HPDE6-E6E7 (cell line): ENCODE measurements around the gene DUSP5.
"Not testable (repeated sequence)": the region's sequence is repeated elsewhere in the genome, so short reads cannot be mapped to it uniquely, and the experiment has no call there.

ENCODE experiments used
- DNase-seq: peaks from one replicate; pipeline ENCODE4 v3.0.0; 2011; ENCODE audit warnings: missing footprints; ENCODE audit errors: extremely low spot score

The DUSP5 gene, protein sequence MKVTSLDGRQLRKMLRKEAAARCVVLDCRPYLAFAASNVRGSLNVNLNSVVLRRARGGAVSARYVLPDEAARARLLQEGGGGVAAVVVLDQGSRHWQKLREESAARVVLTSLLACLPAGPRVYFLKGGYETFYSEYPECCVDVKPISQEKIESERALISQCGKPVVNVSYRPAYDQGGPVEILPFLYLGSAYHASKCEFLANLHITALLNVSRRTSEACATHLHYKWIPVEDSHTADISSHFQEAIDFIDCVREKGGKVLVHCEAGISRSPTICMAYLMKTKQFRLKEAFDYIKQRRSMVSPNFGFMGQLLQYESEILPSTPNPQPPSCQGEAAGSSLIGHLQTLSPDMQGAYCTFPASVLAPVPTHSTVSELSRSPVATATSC

DNA sequence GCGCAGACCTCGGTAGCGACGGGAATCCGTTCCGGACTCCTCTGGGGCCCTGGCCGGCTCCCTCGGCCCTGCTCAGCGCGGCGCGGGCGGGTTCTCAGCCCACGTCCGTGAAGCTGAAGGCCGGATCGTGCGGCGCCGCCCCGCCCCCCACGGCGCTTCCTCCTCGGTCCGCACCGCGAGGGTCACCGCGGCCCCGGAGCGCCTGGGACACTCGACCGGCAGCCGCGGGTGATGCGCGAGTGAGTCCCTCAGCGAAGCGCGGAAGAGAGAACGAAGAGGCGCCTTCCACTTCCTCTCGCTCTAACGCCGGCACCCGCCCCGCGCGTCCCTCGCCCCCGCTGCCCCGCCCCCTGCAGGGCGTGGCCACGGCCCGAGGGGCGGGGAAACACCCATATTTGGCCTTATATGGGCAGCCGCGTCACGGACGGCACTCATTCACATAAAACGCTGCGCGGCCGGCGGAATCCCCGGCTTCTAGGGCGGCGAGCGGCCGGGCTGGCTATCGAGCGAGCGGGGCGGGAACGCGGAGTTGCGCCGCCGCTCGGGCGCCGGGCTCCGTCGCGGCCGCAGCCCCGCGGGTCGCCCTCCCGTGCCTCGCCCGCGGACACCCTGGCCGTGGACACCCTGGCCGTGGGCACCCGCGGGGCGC lies at the start of gene DUSP5:
Gene DUSP5 (plus strand): TSS at position 470 of the 649 bp plus-strand sequence. CDS start 215 bp downstream, outside the sequence.
- peak; percentile 65 for DNase-seq

DNA sequence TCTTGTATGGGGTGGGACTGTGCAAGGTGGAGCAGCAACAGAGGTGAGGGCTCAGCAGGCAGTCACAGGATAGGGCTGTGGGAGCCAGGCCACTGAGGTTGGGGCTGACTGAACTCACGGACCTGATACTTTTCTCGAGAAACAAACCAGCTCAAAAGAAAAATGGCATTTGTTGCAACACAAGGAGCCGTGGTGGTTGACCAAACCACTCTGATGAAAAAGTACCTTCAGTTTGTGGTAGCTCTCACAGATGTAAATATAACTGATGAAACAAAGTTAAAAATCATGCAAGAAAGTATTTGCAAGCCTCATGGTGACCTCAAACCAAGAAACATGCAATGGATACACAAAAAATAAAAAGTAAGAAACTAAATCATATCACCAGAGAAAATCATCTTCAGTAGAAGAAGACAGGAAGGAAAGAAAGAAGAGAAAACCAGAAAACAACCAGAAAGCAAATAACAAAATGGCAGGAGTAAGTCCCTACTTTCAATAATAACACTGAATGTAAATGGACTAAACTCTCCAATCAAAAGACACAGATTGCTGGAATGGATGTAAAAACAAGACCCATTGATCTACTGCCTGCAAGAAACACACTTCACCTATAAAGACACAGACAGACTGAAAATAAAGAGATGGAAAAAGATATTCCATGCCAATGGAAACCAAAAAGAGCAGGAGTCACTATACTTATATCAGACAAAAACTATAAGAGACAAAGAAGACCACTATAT lies 48.9 kb upstream of the DUSP5 start:
- DNase-seq = no peak

DNA sequence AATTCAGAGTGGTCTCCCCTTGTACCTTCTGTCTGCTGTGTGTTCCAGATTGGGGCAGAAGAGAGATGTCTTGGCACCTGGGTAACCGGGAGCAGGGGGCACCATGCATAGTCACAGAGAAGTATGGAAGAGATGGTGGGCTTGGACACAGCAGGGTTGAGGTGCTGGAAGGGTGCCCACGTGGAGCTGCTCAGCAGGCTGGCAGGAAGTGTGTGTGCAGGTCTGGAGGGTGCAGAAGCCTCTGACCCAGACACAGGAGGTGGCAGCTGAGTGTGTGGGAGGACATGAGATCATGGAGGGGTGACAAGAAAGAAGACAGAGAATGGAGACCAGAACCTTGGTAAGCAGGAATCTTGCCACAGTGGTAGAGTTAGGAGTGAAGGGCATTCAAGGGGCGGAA lies 42.3 kb upstream of the DUSP5 start:
- DNase-seq = no peak

DNA sequence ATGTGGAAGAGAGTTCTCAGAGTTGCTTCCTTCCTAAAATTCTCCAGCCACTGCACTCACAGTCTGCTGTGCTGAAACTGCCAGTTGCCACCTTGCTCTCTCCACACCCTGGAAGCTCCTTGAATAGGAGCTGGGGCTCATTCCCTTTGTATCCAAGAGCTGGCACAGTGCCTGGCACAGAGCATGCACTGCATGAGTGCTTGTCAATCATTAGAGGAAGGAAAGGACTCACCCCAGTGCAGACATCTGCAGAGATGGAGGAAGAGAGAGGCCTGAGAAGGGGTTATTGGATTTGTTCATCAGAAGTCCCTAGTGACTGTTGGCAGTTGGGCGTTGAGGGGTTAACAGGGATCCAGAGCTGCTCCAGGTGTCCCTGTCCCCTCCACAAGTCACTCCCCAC lies 41.7 kb upstream of the DUSP5 start:
- DNase-seq = no peak

DNA sequence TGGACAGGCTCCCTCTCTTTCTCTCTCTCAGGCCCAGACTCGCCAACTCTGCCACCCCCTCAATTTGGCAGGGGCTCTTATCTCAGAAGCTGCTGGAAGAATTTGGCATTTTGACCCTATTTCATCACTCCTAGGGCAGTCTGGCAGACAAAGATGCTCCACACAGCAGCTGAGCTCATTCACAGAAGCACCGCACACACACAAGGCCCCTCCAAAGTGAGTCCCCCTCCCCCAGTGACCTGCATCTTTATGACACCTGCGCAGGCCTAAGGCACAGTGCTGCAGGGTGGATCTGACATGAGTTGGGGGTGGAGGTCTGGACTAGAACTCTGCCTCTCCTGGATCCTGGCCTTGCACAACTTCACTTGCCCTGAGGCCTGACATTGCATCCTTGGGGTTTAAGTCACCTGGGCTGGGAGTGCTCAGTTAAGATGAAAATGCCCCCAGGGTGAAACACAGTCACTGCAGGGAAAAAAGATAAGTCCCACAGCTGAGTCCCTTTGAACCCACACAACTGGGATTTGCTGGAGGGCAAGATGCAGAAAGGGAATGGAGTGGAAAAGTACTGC lies 41.1 kb upstream of the DUSP5 start:
- peak; percentile 42 for DNase-seq

DNA sequence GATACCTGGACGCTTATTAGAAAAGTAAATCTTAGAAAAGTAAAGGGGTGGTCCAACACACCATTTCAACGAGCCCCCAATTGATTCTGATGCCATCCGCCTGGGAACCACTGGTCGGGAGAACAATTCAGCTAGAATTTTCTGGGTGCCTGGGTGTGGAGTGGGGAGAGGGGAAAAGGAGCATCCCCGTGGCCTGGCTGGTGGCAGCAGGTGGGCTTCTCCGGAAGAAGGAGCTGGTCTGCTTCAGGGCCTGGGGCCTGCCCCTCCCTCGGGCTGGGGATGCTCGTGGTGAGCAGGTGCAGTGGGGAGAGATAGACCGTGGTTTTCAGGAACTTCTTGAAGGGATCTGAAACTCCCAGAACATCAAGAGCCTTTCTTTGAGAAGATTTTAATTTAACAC lies 39.9 kb upstream of the DUSP5 start:
- DNase-seq = no peak

DNA sequence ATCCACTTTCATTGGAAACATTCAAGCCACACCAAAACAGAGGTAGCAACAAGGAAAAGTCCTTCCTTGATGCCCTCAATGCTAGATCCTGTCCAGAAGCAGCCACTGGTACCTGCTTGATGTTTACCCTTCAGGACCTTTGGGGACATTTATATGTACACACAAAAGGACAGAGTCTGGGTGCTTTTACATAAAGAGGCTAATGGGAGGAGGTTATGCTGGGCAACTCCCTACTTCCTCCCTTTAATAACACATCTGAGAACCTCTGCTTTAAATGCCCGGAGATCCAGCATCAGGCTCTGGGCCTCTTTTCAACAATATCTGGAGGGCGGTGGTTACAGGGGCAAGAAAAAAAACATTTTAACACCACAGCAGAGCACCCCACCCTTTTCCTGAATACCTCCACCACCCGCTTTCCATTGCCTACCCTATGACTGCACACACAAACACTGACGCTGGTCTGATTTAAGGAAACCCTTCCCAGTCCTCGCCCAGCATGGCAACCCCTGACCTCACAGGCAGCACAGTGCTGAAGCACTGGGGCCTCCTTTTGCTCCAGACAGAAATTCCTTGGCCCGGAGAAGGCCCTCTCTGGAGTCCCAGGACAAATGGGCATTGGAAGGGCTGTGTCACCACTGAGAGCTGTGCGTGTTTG lies 39.3 kb upstream of the DUSP5 start:
- DNase-seq = no peak

DNA sequence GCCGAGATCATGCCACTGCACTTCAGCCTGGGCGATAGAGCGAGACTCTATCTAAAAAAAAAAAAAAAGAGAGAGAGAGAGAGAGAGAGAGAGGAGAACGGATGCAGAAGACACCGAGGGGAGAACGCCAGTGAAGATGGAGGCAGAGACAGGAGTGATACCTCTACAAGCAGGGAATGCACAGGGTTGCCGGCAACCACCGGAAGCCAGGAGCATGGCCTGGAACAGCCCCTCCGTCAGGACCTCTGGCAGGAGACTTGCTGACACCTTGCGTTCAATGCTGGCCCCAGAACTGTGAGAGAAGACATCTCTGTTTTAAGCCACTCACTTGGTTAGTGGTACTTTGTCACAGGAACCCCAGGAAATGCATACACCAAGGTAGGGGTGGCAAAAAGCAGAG lies 38.1 kb upstream of the DUSP5 start:
- DNase-seq = no peak

DNA sequence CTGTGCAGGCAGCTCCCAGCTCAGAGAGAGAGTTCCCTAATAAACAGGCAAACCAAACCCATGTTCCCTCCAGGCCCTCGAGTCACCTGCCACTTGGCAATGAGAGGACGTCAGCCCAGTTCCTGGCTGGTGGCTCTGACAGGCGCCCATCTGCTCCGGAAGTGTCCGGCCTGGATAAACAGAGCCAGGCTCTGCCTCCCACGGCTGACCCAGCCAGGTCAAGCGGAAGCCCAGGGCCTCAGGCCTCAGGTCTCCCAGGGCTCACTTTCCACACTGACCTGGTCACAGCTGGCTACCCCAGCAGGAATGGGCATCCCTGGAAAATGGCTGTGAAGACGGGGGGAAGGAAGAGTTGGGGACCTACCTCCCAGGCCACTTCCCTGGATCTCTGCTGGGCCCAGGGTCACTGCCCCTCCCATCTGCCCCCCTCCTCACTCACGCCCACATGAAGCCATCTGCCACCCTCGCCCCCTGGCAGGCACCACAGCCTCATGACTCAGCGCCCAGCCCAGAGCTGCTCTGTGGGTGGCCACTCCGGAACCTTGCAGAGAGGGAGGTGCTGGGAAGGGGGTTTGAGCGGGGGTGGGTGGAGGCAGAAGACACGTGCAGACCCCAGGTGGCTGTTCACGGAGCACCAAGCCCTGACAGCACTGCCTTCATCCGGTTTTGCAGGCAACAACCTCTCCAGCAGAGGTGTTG lies 37.4 kb upstream of the DUSP5 start:
- no peak for DNase-seq

DNA sequence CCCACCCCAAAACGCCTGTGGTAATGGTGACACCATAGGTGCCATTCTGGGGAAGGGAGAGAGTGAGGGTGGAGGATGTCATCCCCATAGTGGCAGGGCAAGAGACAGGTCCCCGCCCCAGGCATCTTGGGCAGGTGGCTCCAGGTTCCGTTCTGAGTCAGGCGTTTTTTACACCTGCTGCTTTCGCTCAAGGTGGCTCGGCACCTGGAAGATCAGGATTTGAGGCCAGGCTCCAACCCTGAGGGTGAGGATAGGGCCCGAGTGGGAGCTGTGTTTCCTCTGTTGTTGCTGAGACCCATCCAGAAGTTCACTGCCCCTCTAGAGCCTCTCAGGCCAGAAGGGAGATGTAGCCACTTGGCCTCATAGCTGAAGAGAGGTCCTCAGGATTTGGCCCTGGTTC lies 36.6 kb upstream of the DUSP5 start:
- no peak for DNase-seq

DNA sequence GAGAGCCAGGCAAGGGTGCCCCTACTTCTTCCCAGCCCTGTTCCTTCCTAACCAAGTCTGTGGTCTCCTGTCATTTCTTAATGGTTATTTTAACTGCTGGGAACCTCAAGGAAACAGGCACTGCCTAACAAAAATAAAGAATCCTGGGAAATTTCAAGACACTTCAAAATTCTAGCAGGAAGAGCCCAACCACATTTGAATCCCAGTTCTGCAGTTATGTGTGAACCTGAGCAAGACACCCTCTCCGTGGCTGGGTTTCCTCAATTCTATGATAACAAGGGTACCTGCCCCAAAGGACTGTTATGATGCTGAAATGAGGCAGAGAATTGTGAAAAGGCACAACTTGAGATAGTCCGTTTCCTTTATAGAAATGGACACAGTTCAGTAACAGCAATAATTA lies 36.2 kb upstream of the DUSP5 start:
- no peak for DNase-seq

DNA sequence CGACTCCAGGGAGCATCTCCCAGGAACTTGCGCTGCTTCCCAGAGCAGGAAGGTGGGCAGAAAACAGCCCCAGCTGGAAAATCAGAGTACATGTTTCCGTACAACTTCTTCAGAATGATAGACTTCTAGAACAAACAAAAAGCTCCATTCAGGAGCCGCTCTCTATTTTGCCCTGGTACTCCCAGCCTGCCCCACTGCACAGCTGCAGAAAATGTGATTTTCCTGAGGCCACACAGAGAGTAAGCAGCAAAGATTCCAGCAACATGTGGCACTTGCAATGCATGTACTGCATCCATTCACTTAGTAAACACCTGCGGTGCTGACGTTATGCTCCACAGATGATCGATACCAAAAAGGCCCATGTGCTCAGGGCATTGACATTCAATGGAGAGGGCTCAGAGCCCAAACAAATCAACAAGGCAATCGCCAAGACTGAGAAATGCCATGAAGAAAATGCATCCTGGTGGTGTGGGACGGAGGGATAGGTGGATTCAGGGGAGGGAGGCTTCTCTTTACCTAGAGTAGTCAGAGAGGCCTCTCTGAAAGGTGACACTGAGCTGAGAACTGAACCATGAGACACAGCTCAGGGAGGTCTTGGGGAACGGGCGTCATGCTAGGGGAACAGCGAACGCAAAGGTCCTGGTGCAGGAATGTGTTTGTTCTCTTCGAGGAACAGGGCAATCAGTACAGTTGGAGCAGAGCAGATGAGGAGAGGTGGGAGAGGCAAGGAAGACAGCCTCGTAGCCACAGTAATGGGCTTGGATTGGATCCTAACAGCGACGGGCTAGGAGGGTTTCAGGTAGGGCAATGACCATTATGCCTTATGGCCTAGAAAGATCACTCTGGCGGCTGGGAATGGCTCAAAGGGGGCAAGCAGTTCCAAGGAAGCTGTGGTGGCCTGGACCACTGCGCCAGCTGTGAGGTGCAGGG lies 35.3 kb upstream of the DUSP5 start:
- no peak for DNase-seq

DNA sequence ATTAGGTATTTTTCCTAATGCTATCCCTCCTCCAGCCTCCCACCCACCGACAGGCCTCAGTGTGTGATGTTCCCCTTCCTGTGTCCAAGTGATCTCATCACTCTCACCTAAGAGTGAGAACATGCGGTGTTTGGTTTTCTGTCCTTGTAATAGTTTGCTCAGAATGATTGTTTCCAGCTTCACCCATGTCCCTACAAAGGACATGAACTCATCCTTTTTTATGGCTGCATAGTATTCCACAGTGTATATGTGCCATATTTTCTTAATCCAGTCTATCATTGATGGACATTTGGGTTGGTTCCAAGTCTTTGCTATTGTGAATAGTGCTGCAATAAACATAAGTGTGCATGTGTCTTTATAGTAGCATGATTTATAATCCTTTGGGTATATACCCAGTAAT lies 29.4 kb upstream of the DUSP5 start:
- not testable (repeated sequence) for DNase-seq

DNA sequence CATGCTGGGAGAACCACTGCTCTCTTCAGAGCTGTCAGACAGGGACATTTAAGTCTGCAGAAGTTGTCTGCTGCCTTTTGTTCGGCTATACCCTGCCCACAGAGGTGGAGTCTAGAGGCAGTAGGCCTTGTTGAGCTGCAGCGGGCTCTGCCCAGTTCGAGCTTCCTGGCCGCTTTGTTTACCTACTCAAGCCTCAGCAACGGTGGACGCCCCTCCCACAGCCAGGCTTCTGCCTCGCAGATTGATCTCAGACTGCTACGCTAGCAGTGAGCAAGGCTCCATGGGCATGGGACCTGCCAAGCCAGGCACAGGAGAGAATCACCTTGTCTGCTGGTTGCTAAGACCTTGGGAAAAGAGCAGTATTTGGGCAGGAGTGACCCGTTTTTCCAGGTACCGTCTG lies 27.2 kb upstream of the DUSP5 start:
- not testable (repeated sequence) for DNase-seq

DNA sequence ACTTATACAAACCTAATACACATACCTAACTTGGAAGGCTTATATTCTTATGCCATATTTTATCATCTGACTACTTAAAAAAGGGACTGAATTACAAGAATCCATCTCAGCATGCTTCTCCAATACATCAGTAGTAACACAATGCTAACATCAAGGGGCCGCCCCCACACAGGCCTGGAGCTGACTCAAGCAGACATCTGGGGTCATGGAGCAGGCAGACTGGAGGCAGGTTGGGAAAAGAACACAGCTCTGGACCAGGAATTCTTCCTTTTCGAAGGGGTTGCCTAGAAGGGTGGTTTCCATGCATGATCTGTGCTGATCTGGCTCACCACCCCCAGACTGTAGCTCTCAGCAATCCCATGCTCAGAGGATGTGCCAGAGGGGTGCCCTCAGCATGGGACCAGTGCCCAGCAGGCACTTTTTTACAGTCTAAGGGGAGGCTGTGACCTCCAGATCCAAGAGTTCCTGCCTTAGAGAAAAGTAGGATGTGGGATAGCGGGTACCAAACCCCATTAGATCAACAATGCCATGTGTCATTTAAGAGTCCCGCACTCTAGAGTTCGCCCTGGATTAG lies 26.1 kb upstream of the DUSP5 start:
- DNase-seq = no peak

DNA sequence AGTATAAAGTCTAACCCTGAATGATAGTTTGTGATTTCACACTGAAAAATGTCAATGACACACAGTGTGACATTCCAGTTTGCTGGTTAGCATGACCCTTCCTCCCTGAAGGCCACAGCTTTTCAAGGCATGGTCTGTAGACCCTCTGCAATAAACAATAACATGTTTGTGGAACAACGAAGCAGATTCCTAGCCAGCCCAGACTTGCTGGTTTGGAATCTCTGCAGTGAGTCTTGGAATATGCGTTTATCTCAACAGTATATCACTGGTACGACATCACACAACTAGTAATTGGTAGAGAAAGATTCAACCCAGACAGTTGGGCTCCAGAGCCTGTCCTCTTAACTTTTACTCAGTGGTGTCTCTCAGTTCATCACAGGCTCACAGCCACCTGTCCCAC lies 23.7 kb upstream of the DUSP5 start:
- no peak for DNase-seq

DNA sequence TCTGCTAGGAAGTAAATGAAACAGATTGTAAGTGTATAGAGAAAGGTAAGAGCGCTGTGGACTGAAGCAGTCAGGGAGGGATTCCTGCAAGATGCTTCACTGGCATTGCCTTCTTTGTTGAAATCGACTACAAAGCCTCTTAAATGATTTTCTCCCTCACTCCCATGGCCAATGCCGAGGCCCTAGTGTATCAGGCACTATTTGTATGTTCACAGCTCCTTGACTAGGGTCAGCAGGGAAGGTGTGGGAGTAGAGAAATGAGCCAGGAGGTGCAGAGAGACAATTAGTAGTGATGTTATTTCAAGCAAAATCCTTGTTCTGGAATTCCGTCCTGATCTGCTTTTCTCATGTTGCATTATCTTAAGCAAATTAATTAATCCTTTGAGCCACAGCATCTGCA lies 22.9 kb upstream of the DUSP5 start:
- no peak for DNase-seq

DNA sequence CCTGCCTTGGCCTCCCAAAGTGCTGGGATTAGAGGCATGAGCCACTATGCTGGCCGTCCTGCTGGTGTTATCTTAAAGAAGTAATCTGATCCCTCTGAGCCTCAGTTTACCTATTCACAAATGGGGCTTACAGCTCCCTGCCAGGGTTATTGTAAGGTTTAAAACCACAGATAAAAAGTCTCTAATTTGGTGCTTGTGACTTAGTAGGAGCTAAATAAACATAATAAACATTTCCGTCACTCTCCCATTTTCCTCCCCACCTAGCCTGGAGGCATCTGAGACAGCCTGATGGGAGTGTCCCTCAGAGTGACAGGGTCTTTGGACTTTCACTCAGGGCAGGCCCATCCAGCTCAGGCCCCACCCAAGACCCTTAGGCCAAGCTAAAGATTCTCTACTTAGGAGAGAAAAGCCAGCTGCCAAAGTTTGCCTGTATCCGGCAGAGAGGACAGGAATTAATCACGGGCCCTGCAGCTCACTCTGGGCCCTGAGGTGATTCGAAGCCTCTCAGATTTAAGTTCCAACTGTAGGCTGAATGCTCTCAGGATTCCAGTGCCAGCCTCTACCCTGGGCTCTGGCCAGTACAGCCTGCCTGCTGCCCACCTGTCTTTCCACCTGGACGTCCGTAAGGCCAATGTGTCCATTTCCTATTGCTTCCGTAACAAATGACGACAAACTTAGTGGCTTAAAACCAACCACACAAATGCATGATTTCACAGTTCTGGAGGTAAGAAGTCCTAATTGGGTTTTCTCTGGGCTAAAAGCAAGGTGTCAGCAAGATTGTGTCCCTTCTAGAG lies 21.8 kb upstream of the DUSP5 start:
- DNase-seq = no peak

DNA sequence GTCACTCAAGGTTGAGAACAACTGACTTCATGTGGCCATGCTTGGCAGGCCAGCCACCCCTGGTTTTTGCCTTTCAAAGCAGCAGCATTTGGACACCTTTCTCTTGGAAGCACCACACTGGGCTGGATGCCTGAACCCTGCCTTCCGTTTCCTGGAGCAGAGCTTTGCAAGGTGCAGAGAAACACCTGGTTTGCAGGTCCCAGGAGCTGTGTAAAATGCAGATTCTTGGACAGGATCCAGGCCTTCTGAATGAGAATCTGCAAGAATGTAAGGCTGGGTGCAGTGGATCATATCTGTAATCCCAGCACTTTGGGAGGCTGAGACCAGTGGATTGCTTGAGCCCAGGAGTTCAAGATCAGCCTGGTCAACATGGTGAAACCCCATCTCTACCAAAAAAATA lies 18.0 kb upstream of the DUSP5 start:
- DNase-seq = no peak
